ENCODE measurements around the gene INPP5E.

INPP5E gene

GRCh38 chr9:136445799-136446198 lies 6.2 kb upstream of the INPP5E start:
- no peak for DNase-seq

GRCh38 chr9:136444102-136444501 lies 4.5 kb upstream of the INPP5E start:
- no peak for DNase-seq

GRCh38 chr9:136443687-136444086 lies 4.0 kb upstream of the INPP5E start:
- no peak for DNase-seq

GRCh38 chr9:136443087-136443486 lies 3.4 kb upstream of the INPP5E start:
- no peak for DNase-seq

- DNase-seq = no peak
These were observed 2.6 kb upstream of the INPP5E start for GRCh38 chr9:136442265-136442664.

GRCh38 chr9:136441681-136442245 lies 2.1 kb upstream of the INPP5E start:
- no peak for DNase-seq

GRCh38 chr9:136441191-136441680 lies 1.6 kb upstream of the INPP5E start:
- no peak for DNase-seq

GRCh38 chr9:136438548-136439480 lies 831 bp downstream of the INPP5E start:
- DNase-seq = peak; percentile 40

- no peak for DNase-seq
These were observed 1.7 kb downstream of the INPP5E start for GRCh38 chr9:136437839-136438547.

GRCh38 chr9:136437430-136437829 lies 2.2 kb downstream of the INPP5E start:
- peak; percentile 45 for DNase-seq

- DNase-seq = no peak
These were observed 3.5 kb downstream of the INPP5E start for GRCh38 chr9:136436055-136436634.

- no peak for DNase-seq
These were observed 5.0 kb downstream of the INPP5E start for GRCh38 chr9:136434580-136435169.

- no peak for DNase-seq
These were observed 5.6 kb downstream of the INPP5E start for GRCh38 chr9:136433849-136434579.

GRCh38 chr9:136433043-136433715 lies 6.5 kb downstream of the INPP5E start:
- DNase-seq = no peak

GRCh38 chr9:136432591-136432990 lies 7.1 kb downstream of the INPP5E start:
- DNase-seq = no peak

- no peak for DNase-seq
These were observed 7.8 kb downstream of the INPP5E start for GRCh38 chr9:136431782-136432350.

GRCh38 chr9:136430588-136431234 lies 8.9 kb downstream of the INPP5E start:
- no peak for DNase-seq

- no peak for DNase-seq
These were observed 9.8 kb downstream of the INPP5E start for GRCh38 chr9:136429683-136430491.

GRCh38 chr9:136429075-136429628 lies 10.5 kb downstream of the INPP5E start:
- DNase-seq = no peak
